ENCODE measurements around the gene RPL10A. TPM values are rescaled to one million over a fixed set of nuclear protein-coding genes. Genes with fewer than 3 reads are reported as not detected.
A peak's percentile ranks its signal among the peaks of the same experiment; 100 is the strongest.

The RPL10A gene
- polyA plus RNA-seq, 3 donors, result 345 to 1,242 (median 421) TPM

DNA sequence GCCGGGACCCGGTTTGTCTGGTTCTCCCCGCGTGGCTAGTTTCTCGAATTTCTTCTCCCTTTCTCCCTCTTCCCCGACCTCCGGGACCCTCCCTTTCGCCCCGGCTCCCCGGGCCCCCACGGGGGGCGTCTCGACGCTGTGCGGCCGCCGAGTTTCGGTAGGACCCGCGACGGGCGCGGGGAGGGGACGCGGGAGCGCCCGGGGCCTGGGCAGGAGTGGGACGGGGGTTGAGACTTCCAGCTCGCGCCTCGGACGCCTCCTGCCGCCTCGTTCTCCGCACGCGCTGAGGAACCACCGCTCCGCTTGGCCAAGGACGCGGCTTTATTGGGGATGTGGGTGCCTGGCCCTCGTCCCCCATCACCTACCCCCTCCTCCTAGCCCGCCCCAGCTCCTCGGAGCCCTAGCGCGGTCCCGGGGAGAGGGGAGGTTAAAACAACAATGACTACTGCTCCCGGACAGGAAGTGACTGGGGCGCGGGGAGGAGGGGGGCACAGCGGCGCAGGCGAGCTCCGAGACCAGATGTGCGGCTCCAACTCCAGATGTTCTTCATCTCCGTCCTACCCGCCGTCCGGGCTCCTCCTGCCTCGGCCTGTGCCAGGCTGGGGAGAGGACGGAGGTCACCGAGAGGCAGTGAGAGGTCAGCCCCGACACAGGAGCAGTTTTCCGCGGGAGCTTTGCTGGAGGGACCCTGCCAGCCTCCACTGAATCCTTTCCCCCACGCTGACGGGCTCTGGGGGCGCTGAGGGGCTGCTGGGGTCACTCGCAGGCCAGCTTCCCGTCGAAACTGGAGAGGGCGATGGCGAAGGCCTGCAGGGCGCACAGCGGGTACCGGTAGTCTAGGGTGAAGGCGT, 29.6 kb downstream of the RPL10A start:
- WGBS (ENCODE audit: insufficient coverage), result 9% methylated on average over 43 of the region's 77 CpGs
- peaks cover 2 to 5% of the 10 kb centered on the region in 2 donors for H3K36me3 Mint-ChIP-seq
- Histone ChIP-seq H3K36me3 (replicated peaks in 1 of 2; ENCODE audit: control insufficient read depth in 1 of 2, insufficient read depth in 2 of 2, low read length in 2 of 2) (no peaks in the 10 kb centered on the region), H3K4me2 (replicated peaks; ENCODE audit: extremely low read depth, low read length, poor library complexity, severe bottlenecking) (peak overlapping the region; percentile 88), H3K9me3 (replicated peaks in 1 of 2; ENCODE audit: control insufficient read depth in 1 of 2, insufficient read depth in 1 of 2, low read length in 2 of 2) (peaks cover 0 to 9% of the 10 kb centered on the region in 2 donors), H2AFZ (ENCODE audit: insufficient read depth, low read depth, low read length, poor library complexity, severe bottlenecking) (peak overlapping the region; percentile 76), H3K9ac (ENCODE audit: insufficient read depth, low read length, poor library complexity, severe bottlenecking) (peak overlapping the region; percentile 51), H3K4me1 (ENCODE audit: control insufficient read depth in 1 of 2, insufficient read depth in 2 of 2, low read length in 2 of 2) (peaks cover 33 to 40% of the 10 kb centered on the region in 2 donors), H3K27ac (ENCODE audit: low read depth in 1 of 2, low read length in 2 of 2) (no peak overlapping the region), H3K4me3 (replicated peaks in 1 of 3; ENCODE audit: low read depth in 2 of 3, low read length in 3 of 3) (peak overlapping the region; percentile 20 to 73 (median 26)), H3K27me3 (ENCODE audit: control insufficient read depth in 2 of 2, insufficient read depth in 2 of 2, low read length in 2 of 2) (peaks cover 37 to 80% of the 10 kb centered on the region in 2 donors), H4K20me1 (ENCODE audit: insufficient read depth, low read length) (peaks cover 10% of the 10 kb centered on the region), H3K79me2 (ENCODE audit: insufficient read depth, low read length) (no peaks in the 10 kb centered on the region)
- no peak overlapping the region for H3K27ac Mint-ChIP-seq
- TF ChIP-seq, protein P1, sequence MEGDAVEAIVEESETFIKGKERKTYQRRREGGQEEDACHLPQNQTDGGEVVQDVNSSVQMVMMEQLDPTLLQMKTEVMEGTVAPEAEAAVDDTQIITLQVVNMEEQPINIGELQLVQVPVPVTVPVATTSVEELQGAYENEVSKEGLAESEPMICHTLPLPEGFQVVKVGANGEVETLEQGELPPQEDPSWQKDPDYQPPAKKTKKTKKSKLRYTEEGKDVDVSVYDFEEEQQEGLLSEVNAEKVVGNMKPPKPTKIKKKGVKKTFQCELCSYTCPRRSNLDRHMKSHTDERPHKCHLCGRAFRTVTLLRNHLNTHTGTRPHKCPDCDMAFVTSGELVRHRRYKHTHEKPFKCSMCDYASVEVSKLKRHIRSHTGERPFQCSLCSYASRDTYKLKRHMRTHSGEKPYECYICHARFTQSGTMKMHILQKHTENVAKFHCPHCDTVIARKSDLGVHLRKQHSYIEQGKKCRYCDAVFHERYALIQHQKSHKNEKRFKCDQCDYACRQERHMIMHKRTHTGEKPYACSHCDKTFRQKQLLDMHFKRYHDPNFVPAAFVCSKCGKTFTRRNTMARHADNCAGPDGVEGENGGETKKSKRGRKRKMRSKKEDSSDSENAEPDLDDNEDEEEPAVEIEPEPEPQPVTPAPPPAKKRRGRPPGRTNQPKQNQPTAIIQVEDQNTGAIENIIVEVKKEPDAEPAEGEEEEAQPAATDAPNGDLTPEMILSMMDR (IDR thresholded peaks at IDR 0.05), result no peak
- H3K4me3 Mint-ChIP-seq, result peak overlapping the region; percentile 76 to 83
- intact Hi-C loops (cut with micrococcal nuclease), result no loop called here
- H3K4me1 Mint-ChIP-seq, result peaks cover 35% of the 10 kb centered on the region
- peaks cover 78 to 95% (median 81%) of the 10 kb centered on the region in 3 donors for H3K27me3 Mint-ChIP-seq (ENCODE audit: low read depth in 3 of 3)
- DNase-seq, result peak in 2 of 3 donors; percentile 2 to 16
- peaks cover 0 to 19% (median 8%) of the 10 kb centered on the region in 7 donors for H3K9me3 Mint-ChIP-seq

DNA sequence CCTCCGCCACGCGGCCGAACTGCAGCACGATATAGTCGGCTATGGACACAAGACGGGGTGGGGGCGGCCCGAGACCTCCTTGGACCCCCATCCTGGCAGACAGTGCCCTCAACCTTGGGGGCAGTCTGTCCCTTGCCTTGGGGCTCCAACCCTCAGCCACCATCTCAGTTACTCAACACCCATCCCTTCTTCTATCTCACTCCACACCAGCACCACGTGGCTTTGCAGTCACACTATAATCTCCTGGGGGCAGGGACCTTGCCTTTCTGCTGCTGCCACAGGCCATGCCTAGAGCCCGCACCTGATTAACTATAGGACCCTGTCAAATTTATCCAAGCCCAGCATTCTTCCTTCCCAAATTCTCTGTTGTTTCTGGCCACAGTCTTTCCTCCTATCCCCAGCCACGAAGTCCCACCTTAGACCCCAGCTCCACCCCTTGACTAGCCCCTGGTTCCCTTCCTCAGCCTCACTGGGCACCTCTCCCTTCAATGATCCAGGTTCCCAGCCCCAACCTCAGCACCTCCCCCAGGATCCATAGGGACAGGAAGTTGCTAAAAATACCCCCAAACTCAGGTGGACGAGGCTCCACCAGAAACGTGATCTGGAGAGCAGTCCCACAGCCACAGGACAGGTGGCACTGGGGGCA, 30.3 kb downstream of the RPL10A start:
- H3K4me3 ChIP-seq (replicated peaks in 1 of 3; ENCODE audit: low read depth in 2 of 3, low read length in 3 of 3), result peak overlapping the region in 1 of 3 experiments; percentile 73
- peaks cover 38 to 77% of the 10 kb centered on the region in 2 donors for H3K27me3 ChIP-seq (ENCODE audit: control insufficient read depth in 2 of 2, insufficient read depth in 2 of 2, low read length in 2 of 2)
- no peaks in the 10 kb centered on the region for H3K79me2 ChIP-seq (ENCODE audit: insufficient read depth, low read length)
- 59% methylated on average over 13 of the region's 14 CpGs for WGBS (ENCODE audit: insufficient coverage)
- peaks cover 28% of the 10 kb centered on the region for H3K4me1 Mint-ChIP-seq
- no peak overlapping the region for H3K9ac ChIP-seq (ENCODE audit: insufficient read depth, low read length, poor library complexity, severe bottlenecking)
- peak overlapping the region; percentile 48 to 83 for H3K4me3 Mint-ChIP-seq
- peaks cover 0 to 19% (median 8%) of the 10 kb centered on the region in 7 donors for H3K9me3 Mint-ChIP-seq
- TF ChIP-seq, protein P1 (IDR thresholded peaks at IDR 0.05), result no peak
- peak overlapping the region; percentile 88 for H3K4me2 ChIP-seq (replicated peaks; ENCODE audit: extremely low read depth, low read length, poor library complexity, severe bottlenecking)
- H4K20me1 ChIP-seq (ENCODE audit: insufficient read depth, low read length), result peaks cover 10% of the 10 kb centered on the region
- peak overlapping the region in 2 of 7 donors; percentile 27 to 30 for H3K27ac Mint-ChIP-seq
- H2AFZ ChIP-seq (ENCODE audit: insufficient read depth, low read depth, low read length, poor library complexity, severe bottlenecking), result no peak overlapping the region
- H3K36me3 ChIP-seq (replicated peaks in 1 of 2; ENCODE audit: control insufficient read depth in 1 of 2, insufficient read depth in 2 of 2, low read length in 2 of 2), result no peaks in the 10 kb centered on the region
- peaks cover 27 to 33% of the 10 kb centered on the region in 2 donors for H3K4me1 ChIP-seq (ENCODE audit: control insufficient read depth in 1 of 2, insufficient read depth in 2 of 2, low read length in 2 of 2)
- intact Hi-C loops (cut with micrococcal nuclease), result no loop called here
- no peak overlapping the region for H3K27ac ChIP-seq (ENCODE audit: low read depth in 1 of 2, low read length in 2 of 2)
- H3K9me3 ChIP-seq (replicated peaks in 1 of 2; ENCODE audit: control insufficient read depth in 1 of 2, insufficient read depth in 1 of 2, low read length in 2 of 2), result peaks cover 0 to 9% of the 10 kb centered on the region in 2 donors
- H3K27me3 Mint-ChIP-seq (ENCODE audit: low read depth in 3 of 3), result peaks cover 78 to 95% (median 81%) of the 10 kb centered on the region in 3 donors
- DNase-seq, result no peak
- peaks cover 2 to 5% of the 10 kb centered on the region in 2 donors for H3K36me3 Mint-ChIP-seq

All from CD14-positive monocyte (primary cell).